H1 (cell line): ENCODE results near the gene GPR180. TPM values are rescaled to one million over a fixed set of nuclear protein-coding genes. Genes with fewer than 3 reads are reported as not detected.

Experiments
- CTCF ChIA-PET: fragments of 300-600 bp; sonication (Branson Sonifier 250); formaldehyde crosslinking; loops from one replicate; lab custom pipeline; 2021; ENCODE audit not compliant: partially characterized antibody; lab: Charles Lee
- POLR2A ChIA-PET: fragments of 300-600 bp; sonication (Branson Sonifier 250); formaldehyde crosslinking; loops from one replicate; lab custom pipeline; 2021; ENCODE audit warnings: inconsistent platforms; ENCODE audit not compliant: partially characterized antibody; lab: Charles Lee
- DNase-seq, 2 experiments: peaks; one replicate each; pipeline versions ENCODE4 v3.0.0 to v3.0.0-alpha.2; 2010 to 2022; ENCODE audit warnings: low spot score in 2 of 2, low read depth in 1 of 2, mixed read lengths in 1 of 2
- FAIRE-seq: peaks from 2 replicates; lab custom pipeline; 2011; peaks lifted over from hg19 to GRCh38; lab: Jason Lieb, UNC
- H2AFZ ChIP-seq: 2 replicates; pipeline ENCODE4 v1.8.1; 2012; ENCODE audit warnings: low read length, inconsistent platforms
- H2AK5ac ChIP-seq: 2 replicates; pipeline ENCODE4 v1.6.1; 2013; ENCODE audit warnings: low read depth, low read length
- H2BK120ac ChIP-seq: replicated peaks from 2 replicates; pipeline ENCODE3; 2013; ENCODE audit warnings: low read depth, low read length, inconsistent platforms
- H2BK12ac ChIP-seq: 2 replicates; pipeline ENCODE4 v1.6.1; 2013; ENCODE audit warnings: low read depth, low read length
- H2BK15ac ChIP-seq: 2 replicates; pipeline ENCODE4 v1.6.1; 2013; ENCODE audit warnings: low read length
- H2BK20ac ChIP-seq: 2 replicates; pipeline ENCODE4 v1.6.1; 2013; ENCODE audit warnings: low read length
- H2BK5ac ChIP-seq: 2 replicates; pipeline ENCODE4 v1.6.1; 2013; ENCODE audit warnings: low read depth, low read length
- H3K14ac ChIP-seq: 2 replicates; pipeline ENCODE4 v1.6.1; 2013; ENCODE audit warnings: inconsistent platforms; ENCODE audit not compliant: insufficient read length
- H3K18ac ChIP-seq: 2 replicates; pipeline ENCODE4 v1.6.1; 2013; ENCODE audit warnings: low read length; ENCODE audit errors: extremely low read depth
- H3K23ac ChIP-seq: 2 replicates; pipeline ENCODE4 v1.6.1; 2013; ENCODE audit warnings: inconsistent platforms; ENCODE audit not compliant: insufficient read length
- H3K23me2 ChIP-seq: 2 replicates; pipeline ENCODE4 v1.6.1; 2013; ENCODE audit warnings: low read depth, low read length
- H3K27ac ChIP-seq: 2 replicates; pipeline ENCODE4 v1.6.1; 2011; ENCODE audit warnings: low read depth, low read length, inconsistent platforms
- H3K27me3 ChIP-seq, 4 experiments: replicated peaks in 1 of 4; 1 replicate in 1 of 4; 2 replicates in 3 of 4; pipeline versions ENCODE4 v1.6.1 to v1.8.1; 2011 to 2013; ENCODE audit warnings: low read length in 3 of 4, mild to moderate bottlenecking in 3 of 4, inconsistent platforms in 2 of 4, mixed read lengths in 2 of 4, moderate library complexity in 1 of 4; ENCODE audit not compliant: control insufficient read depth in 3 of 4, insufficient read depth in 3 of 4; ENCODE audit errors: extremely low read depth in 1 of 4
- H3K36me3 ChIP-seq, 4 experiments: 2 replicates each; pipeline versions ENCODE4 v1.6.1 to v1.8.1; 2011 to 2013; ENCODE audit warnings: mild to moderate bottlenecking in 4 of 4, low read length in 3 of 4, moderate library complexity in 2 of 4, control low read depth in 1 of 4, inconsistent platforms in 1 of 4; ENCODE audit not compliant: insufficient read depth in 4 of 4, control insufficient read depth in 2 of 4
- H3K4ac ChIP-seq: replicated peaks from 2 replicates; pipeline ENCODE3; 2013; ENCODE audit warnings: low read length, low read depth, mixed read lengths, inconsistent platforms; ENCODE audit not compliant: insufficient read length
- H3K4me1 ChIP-seq, 4 experiments: replicated peaks in 1 of 4; 1 replicate in 1 of 4; 2 replicates in 3 of 4; pipeline versions ENCODE4 v1.6.1 to v1.8.1; 2011 to 2013; ENCODE audit warnings: low read length in 3 of 4, inconsistent platforms in 2 of 4, mixed read lengths in 1 of 4; ENCODE audit not compliant: insufficient read depth in 4 of 4, control insufficient read depth in 3 of 4
- H3K4me2 ChIP-seq, 2 experiments: 2 replicates each; pipeline versions ENCODE4 v1.6.1 to v1.8.1; 2011 to 2013; ENCODE audit warnings: low read depth in 2 of 2, low read length in 2 of 2, control low read depth in 1 of 2, inconsistent platforms in 1 of 2, mild to moderate bottlenecking in 1 of 2; ENCODE audit not compliant: insufficient read depth in 1 of 2
- H3K4me3 ChIP-seq, 4 experiments: fragments of 200-600, 300-600 bp in 1 of 4; sonication (generic), shearing (Covaris generic), sonication (Bioruptor Twin) in 1 of 4; 2 replicates each; pipeline versions ENCODE4 v1.5.1 to v1.8.1; 2011 to 2016; ENCODE audit warnings: low read length in 4 of 4, low read depth in 3 of 4, control low read depth in 2 of 4, inconsistent platforms in 2 of 4, mild to moderate bottlenecking in 2 of 4, mixed read lengths in 1 of 4, moderate library complexity in 1 of 4; ENCODE audit not compliant: insufficient read depth in 2 of 4; ENCODE audit errors: extremely low read depth in 1 of 4
- H3K56ac ChIP-seq: replicated peaks from 2 replicates; pipeline ENCODE3; 2013; ENCODE audit warnings: low read depth, mild to moderate bottlenecking, mixed read lengths, low read length, inconsistent platforms; ENCODE audit not compliant: insufficient read length
- H3K79me1 ChIP-seq: 2 replicates; pipeline ENCODE4 v1.6.1; 2013; ENCODE audit warnings: low read depth, low read length, control low read depth
- H3K79me2 ChIP-seq, 2 experiments: 2 replicates each; pipeline versions ENCODE4 v1.6.1 to v1.8.1; 2012 to 2013; ENCODE audit warnings: low read length in 2 of 2, mild to moderate bottlenecking in 2 of 2, inconsistent platforms in 1 of 2; ENCODE audit not compliant: insufficient read depth in 2 of 2, control insufficient read depth in 1 of 2
- H3K9ac ChIP-seq, 4 experiments: replicated peaks in 1 of 4; 1 replicate in 1 of 4; 2 replicates in 3 of 4; pipeline versions ENCODE4 v1.6.1 to v1.8.1; 2011 to 2013; ENCODE audit warnings: low read depth in 3 of 4, low read length in 3 of 4, control low read depth in 2 of 4, mild to moderate bottlenecking in 2 of 4, moderate library complexity in 2 of 4, inconsistent platforms in 1 of 4; ENCODE audit errors: extremely low read depth in 1 of 4
- H3K9me3 ChIP-seq, 2 experiments: 2 replicates each; pipeline versions ENCODE4 v1.6.1 to v1.8.1; 2012 to 2013; ENCODE audit warnings: mild to moderate bottlenecking in 2 of 2, moderate library complexity in 2 of 2, control low read depth in 1 of 2, inconsistent platforms in 1 of 2, low read depth in 1 of 2, low read length in 1 of 2, mixed read lengths in 1 of 2; ENCODE audit not compliant: insufficient read depth in 2 of 2
- H4K20me1 ChIP-seq, 2 experiments: replicated peaks in 1 of 2; 2 replicates each; pipeline versions ENCODE3 to v1.8.1; 2011 to 2013; ENCODE audit warnings: inconsistent platforms in 2 of 2, low read length in 2 of 2, mild to moderate bottlenecking in 1 of 2; ENCODE audit not compliant: insufficient read depth in 2 of 2, control insufficient read depth in 1 of 2
- H4K5ac ChIP-seq: 2 replicates; pipeline ENCODE4 v1.6.1; 2013; ENCODE audit warnings: low read length, low read depth, mixed read lengths, inconsistent platforms; ENCODE audit not compliant: insufficient read length
- H4K8ac ChIP-seq: 2 replicates; pipeline ENCODE4 v1.8.0; 2013; ENCODE audit warnings: mild to moderate bottlenecking, moderate library complexity, low read length, inconsistent platforms; ENCODE audit not compliant: insufficient read depth; ENCODE audit errors: extremely low read depth
- H4K91ac ChIP-seq: replicated peaks from 2 replicates; pipeline ENCODE3; 2013; ENCODE audit warnings: low read length, mixed read lengths, inconsistent platforms; ENCODE audit not compliant: insufficient read length
- ASH2L ChIP-seq: fragments of 200-600, 300-600 bp; sonication (generic); IDR thresholded peaks from one replicate; pipeline ENCODE4 v1.7.1; 2017; ENCODE audit warnings: low read length
- BRCA1 ChIP-seq: IDR thresholded peaks from 2 replicates; pipeline ENCODE4 v1.6.1; 2012; ENCODE audit warnings: low read depth, low read length, improper control_type of control experiment
- CBX8 ChIP-seq: fragments of 300-800, 300-1000 bp; sonication (generic); IDR thresholded peaks from 2 replicates; pipeline ENCODE4 v1.7.1; 2016; ENCODE audit warnings: low read depth, low read length, borderline replicate concordance
- CHD2 ChIP-seq: IDR thresholded peaks from 2 replicates; pipeline ENCODE4 v1.6.1; 2012; ENCODE audit warnings: low read length, improper control_type of control experiment
- GABPA ChIP-seq: IDR thresholded peaks from 2 replicates; pipeline ENCODE4 v1.6.1; 2011; ENCODE audit warnings: mild to moderate bottlenecking, low read length, moderate library complexity, borderline replicate concordance; ENCODE audit not compliant: insufficient read depth
- HDAC2 ChIP-seq, 2 experiments: fragments of 300-600 bp in 1 of 2; sonication (generic) in 1 of 2; IDR thresholded peaks; 2 replicates each; pipeline ENCODE4 v1.6.1; 2011 to 2012; ENCODE audit warnings: low read depth in 2 of 2, low read length in 2 of 2, mild to moderate bottlenecking in 2 of 2, moderate library complexity in 2 of 2, borderline replicate concordance in 1 of 2, inconsistent platforms in 1 of 2
- KDM5A ChIP-seq: fragments of 200-600 bp; IDR thresholded peaks from 2 replicates; pipeline ENCODE4 v1.7.1; 2012; ENCODE audit warnings: mild to moderate bottlenecking, low read length, inconsistent platforms, mixed read lengths
- NRF1 ChIP-seq: IDR thresholded peaks from 2 replicates; pipeline ENCODE4 v1.6.1; 2011; ENCODE audit warnings: mild to moderate bottlenecking, low read depth, low read length, improper control_type of control experiment
- RBBP5 ChIP-seq: IDR thresholded peaks from 2 replicates; pipeline ENCODE4 v1.7.1; 2012; ENCODE audit warnings: low read depth, mild to moderate bottlenecking, inconsistent platforms, low read length, moderate library complexity, borderline replicate concordance
- RXRA ChIP-seq: IDR thresholded peaks from 2 replicates; pipeline ENCODE4 v1.6.1; 2011; ENCODE audit warnings: low read depth, mild to moderate bottlenecking, low read length, moderate library complexity; ENCODE audit not compliant: insufficient read depth
- SP1 ChIP-seq: IDR thresholded peaks from 2 replicates; pipeline ENCODE4 v1.6.1; 2011; ENCODE audit warnings: low read depth, low read length
- TCF12 ChIP-seq: IDR thresholded peaks from 2 replicates; pipeline ENCODE4 v1.6.1; 2011; ENCODE audit warnings: low read depth, mild to moderate bottlenecking, low read length
- TEAD4 ChIP-seq: IDR thresholded peaks from 2 replicates; pipeline ENCODE4 v1.6.1; 2012; ENCODE audit warnings: low read depth, low read length, inconsistent platforms, mixed read lengths
- ZNF274 ChIP-seq: IDR thresholded peaks from 2 replicates; pipeline ENCODE4 v1.7.0; 2012; ENCODE audit warnings: low read length, borderline replicate concordance; ENCODE audit errors: extremely low read depth
- WGBS, 2 experiments: shearing (Covaris generic) in 1 of 2; methylation state at CpG; one replicate each; pipeline versions ENCODE4 v1.1.6 to v1.1.7; 2013 to 2015; ENCODE audit warnings: low lambda C conversion rate in 2 of 2, mixed read lengths in 2 of 2, inconsistent platforms in 1 of 2, low coverage in 1 of 2, missing lambda C conversion rate in 1 of 2; ENCODE audit not compliant: insufficient replicate concordance in 2 of 2, insufficient coverage in 1 of 2, insufficient read length in 1 of 2; ENCODE audit errors: extremely low coverage in 1 of 2, missing lambda C conversion rate in 1 of 2; 5-methylcytosine and 5-hydroxymethylcytosine counted together
- polyA plus RNA-seq, 7 experiments: library from polyadenylated mRNA; depleted of rRNA in 3 of 7; stranded (reverse) in 5 of 7; unstranded in 2 of 7; fragments of >200 nt in 5 of 7; fragments of 200-250 nt in 2 of 7; gene quantifications; 1 replicate in 5 of 7; 2 replicates in 1 of 7; 4 replicates in 1 of 7; pipeline versions ENCODE4 v1.2.1 to v1.2.3, GENCODE V29; 2011 to 2013; ENCODE audit warnings: missing spikeins in 2 of 7, mixed read lengths in 2 of 7
- total RNA-seq: library from RNA; stranded (reverse); fragmentation: NEBNext Ultra II Directional; extraction: Animal tissue kit (Norgen Biotek cat#: 25700); gene quantifications from 2 replicates; pipeline ENCODE4 v1.2.1, GENCODE V29; 2021
- TF ChIP-seq, protein P1 (sequence below): IDR thresholded peaks from 2 replicates; pipeline ENCODE4 v1.6.1; 2012; ENCODE audit warnings: inconsistent platforms

The GPR180 gene
- total and polyA plus RNA-seq, 2 of the 8 experiments (the other 6 are each of a cell fraction or from before 2014, with no cell fraction given): 1.8 to 4.8 TPM

DNA sequence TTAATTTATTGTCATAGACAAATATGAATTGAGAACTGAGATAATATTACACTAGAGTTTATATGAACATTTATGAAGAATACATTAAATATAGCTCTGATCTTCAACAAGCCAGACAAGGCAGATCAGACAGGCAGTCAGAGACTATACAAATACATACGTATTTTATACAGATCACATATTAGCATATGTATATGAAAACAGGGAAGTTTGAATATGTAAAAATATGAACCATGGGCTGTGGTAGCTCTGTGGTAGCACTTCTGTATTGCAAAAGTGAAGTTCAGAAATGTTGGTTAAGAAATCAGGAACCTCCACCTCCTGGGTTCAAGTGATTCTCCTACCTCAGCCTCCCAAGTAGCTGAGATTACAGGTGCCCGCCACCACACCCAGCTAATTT, 20.7 kb downstream of the GPR180 start:
- Histone ChIP-seq H3K4ac (no peak overlapping the region), H2AK5ac (no peak overlapping the region), H2BK20ac (no peak overlapping the region), H4K91ac (no peak overlapping the region), H4K20me1 (no peaks in the 10 kb centered on the region), H3K4me1 (no peaks in the 10 kb centered on the region), H2BK120ac (no peak overlapping the region), H3K23ac (no peak overlapping the region), H2AFZ (no peak overlapping the region), H3K9me3 (no peaks in the 10 kb centered on the region), H2BK5ac (no peak overlapping the region), H3K36me3 (peaks cover 0 to 36% (median 5%) of the 10 kb centered on the region in 4 experiments; a peak in 6 of 8 replicates), H3K14ac (no peak overlapping the region), H4K5ac (no peak overlapping the region), H2BK15ac (no peak overlapping the region), H3K56ac (no peak overlapping the region), H3K27ac (no peak overlapping the region), H3K4me3 (no peak overlapping the region), H3K79me1 (no peaks in the 10 kb centered on the region), H2BK12ac (no peak overlapping the region), H4K8ac (no peak overlapping the region), H3K9ac (no peak overlapping the region), H3K4me2 (no peak overlapping the region), H3K23me2 (no peaks in the 10 kb centered on the region), H3K79me2 (no peaks in the 10 kb centered on the region), H3K18ac (no peak overlapping the region), H3K27me3 (no peaks in the 10 kb centered on the region)
- WGBS, 2 experiments: 91% methylated on average over 2 of the region's 2 CpGs; no CpG with 5 or more reads in 1 of the 2 experiments
- ChIA-PET POLR2A (no interaction called here), CTCF (interaction anchor here (4.6 to 8.0 kb wide), 2 partner anchors 38 to 186 kb away, joined by 27 to 121 read pairs; no protein-coding TSS in a partner anchor)
- FAIRE-seq: no peak
- DNase-seq: no peak
- TF ChIP-seq TEAD4 (no peak), BRCA1 (no peak), HDAC2 (IDR thresholded peaks at IDR 0.05; ENCODE audit: borderline replicate concordance in 1 of 2, low read depth in 2 of 2, low read length in 2 of 2) (no peak), RBBP5 (no peak), TCF12 (no peak), CHD2 (no peak), KDM5A (no peak), GABPA (no peak), CBX8 (no peak), ASH2L (no peak), ZNF274 (no peak), SP1 (no peak), NRF1 (no peak), RXRA (no peak)
- TF ChIP-seq, protein P1, sequence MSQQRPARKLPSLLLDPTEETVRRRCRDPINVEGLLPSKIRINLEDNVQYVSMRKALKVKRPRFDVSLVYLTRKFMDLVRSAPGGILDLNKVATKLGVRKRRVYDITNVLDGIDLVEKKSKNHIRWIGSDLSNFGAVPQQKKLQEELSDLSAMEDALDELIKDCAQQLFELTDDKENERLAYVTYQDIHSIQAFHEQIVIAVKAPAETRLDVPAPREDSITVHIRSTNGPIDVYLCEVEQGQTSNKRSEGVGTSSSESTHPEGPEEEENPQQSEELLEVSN: no peak
